HT1080 (cell line): ENCODE data around the gene AMPD3. TPM values are rescaled to one million over a fixed set of nuclear protein-coding genes. Genes with fewer than 3 reads are reported as not detected.

Source experiments
- DNase-seq: peaks from one replicate; pipeline ENCODE4 v3.0.0-alpha.2; 2015; ENCODE audit warnings: low read depth
- polyA plus RNA-seq, 2 experiments: library from polyadenylated mRNA; depleted of rRNA; stranded (reverse); fragments of >200 nt; gene quantifications; 2 replicates each; pipeline ENCODE4 v1.2.3, GENCODE V29; 2015
- total RNA-seq: library from RNA; depleted of rRNA; stranded (reverse); fragments of >200 nt; shearing (Covaris generic); gene quantifications from 2 replicates; pipeline ENCODE4 v1.2.3, GENCODE V29; 2014; rRNA removed

The AMPD3 gene
- 4.5 and 6.8 TPM in 2 replicates for total RNA-seq
- 8.6 and 9.7 TPM in 2 replicates for polyA plus RNA-seq (2015; cell fraction: cytosol; rRNA removed)
- polyA plus RNA-seq (2015; cell fraction: nucleus; rRNA removed) = 24.8 and 26.1 TPM in 2 replicates

DNA sequence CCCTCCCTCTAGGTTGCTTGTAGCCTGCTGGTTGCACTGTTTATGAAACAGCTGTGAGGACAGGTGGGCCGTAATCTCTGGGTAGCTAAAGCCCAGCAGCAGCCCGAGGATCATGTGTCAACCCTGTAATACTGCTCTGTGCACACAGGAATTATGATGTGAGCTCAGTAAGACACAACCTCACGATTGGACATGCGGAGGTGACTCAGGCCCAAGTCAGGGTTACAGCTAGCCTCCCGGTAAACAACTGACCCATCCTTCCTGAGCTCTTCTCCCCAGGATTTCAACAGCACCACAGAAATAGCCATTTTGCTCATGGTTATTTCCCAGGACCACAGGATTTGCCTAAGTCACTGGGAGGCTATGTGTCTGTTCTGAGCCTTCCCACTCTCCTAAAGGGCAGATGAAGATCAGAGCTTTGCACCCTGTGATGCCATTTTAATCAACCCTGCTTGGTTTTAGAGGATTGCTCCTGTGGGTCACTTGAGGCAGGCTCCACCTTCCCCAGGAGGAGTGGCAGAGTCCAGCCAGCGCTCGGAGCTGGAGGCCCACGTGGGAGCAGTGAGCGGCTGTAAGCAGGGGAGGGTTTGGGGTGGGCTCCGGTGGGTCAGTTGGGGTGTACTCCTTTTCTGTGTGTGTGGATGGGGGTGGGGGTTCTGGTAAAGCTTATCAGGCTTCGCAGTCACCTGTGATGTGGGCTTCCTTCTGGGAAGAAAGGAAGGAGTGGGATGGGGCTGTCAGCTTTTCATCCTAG, at the start of gene AMPD3:
Gene AMPD3 (plus strand): TSS at position 387 of the 754 bp plus-strand sequence. CDS start 6,256 bp downstream, outside the sequence.
- peak; percentile 95 for DNase-seq

GRCh38 chr11:10405865-10406592, 49.0 kb upstream of the AMPD3 start:
- DNase-seq = peak; percentile 78

- DNase-seq = peak; percentile 83
These were observed 48.0 kb upstream of the AMPD3 start for GRCh38 chr11:10407055-10407454.

DNA sequence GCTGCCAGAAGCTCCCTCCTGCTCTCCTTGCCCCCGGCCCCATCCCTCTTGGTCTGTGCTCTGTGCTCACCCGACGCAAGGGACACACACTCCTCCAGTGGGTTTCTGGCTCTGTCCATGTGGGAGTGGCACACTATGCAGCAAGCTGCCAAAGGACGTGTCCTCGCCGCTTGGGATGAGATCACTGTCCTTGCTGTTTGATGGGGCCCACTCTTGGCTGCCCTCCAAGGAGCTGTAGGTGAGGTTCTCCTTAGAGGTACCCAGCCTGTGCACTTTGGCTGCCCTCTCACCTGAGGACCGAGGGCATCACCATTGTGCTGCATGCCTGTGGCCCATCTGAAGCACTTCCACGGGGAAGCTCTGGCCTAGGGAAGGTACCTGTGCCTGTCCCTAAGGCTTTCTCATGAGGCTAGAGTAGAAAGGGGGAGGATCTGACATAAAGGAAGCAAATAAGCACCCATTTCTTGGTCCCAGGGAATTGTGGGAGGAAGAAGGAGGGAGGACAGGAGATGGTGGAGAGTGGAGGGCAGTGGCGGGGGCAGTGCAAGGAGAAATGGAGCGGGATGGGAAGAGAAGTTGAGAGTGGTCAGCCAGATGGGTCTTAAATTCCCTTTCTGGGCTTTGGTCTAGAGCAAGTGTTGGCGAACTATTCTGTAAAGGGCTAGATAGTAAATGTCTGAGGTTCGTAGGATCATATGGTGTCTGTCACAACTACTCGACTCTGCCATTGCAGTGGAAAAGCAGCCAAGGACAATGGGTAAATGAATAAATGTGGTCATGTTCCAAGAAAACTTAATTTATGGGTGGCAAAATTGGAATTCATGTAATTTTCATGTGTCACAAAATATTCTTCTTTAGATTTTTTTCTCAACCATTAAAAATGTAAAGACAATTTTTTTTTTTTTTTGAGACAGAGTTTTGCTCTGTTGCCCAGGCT, 47.0 kb upstream of the AMPD3 start:
- DNase-seq = no peak

GRCh38 chr11:10409207-10409661, 45.8 kb upstream of the AMPD3 start:
- peak; percentile 43 for DNase-seq

DNA sequence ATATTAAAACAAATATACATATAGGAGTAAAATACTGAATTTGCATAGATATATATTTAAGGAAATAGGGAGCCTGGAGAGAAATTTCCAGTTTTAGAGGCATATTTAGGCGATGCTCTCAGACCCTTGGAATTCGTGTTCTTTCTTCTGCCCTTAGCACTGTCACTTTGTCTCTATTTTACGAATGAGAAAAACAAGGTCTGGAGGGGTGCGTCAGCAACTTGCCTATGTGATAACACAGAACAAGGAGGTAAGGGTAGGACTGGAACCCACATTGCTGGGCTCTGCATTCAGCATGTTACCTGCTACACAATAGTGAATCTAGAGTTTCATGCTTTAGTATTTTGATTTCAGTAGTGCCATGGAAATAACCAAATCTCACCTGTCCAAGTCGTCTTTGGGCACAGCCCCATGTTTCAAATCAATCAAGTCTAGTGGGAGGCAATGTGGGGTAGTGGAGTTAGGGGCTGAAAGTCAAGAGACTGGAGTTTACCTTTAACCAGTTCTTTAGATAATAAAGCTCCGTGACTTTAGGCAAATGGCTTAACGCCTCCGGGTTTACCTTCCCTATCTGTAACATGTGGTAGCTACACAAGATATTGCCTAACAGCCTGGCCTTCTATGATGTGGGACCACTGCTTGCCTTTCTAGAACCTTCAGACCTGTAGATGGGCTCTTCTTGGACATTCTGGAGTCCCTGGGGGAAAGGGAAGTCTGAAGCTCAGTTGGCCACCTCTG, 44.8 kb upstream of the AMPD3 start:
- no peak for DNase-seq

GRCh38 chr11:10410844-10411200, 44.2 kb upstream of the AMPD3 start:
- no peak for DNase-seq

DNA sequence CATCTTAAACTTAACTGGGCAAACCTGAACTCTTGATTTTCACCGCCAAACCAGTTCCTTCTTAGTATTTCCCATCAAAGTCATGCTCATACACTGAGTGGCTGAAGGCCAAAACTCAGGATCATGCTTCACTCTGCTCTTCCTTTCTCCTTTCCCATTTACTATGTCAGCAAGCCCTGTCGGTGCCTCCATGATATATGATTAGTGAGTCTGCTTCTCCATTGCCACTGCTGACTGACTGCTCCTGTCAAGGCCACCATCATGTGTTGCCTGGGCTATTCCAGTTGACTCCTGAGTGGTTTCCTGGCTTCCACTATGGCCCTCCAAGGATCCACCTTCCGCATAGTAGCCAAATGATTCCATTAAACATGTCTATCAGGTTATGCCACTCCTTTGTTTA, 42.8 kb upstream of the AMPD3 start:
- no peak for DNase-seq

GRCh38 chr11:10413268-10413667, 41.8 kb upstream of the AMPD3 start:
- DNase-seq = peak; percentile 26

DNA sequence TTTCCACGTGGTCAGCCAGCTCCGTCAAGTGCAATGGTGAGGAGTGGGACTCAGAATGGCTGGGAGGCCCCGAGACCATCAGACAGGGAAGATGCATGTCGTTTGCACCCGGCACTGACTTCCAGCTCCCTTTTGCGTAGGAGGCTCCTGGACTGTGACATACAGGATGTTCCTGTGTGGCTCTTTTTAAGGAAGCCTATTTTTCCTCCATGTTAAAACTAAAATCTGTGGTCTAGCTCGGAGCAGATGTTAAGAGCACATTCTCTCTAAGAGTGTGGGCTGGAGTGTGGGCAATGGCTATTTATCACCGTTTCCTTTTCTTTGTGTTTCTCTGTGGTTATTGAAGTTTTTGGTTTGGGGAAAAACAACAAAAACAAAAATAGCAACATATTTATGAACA, 40.9 kb upstream of the AMPD3 start:
- no peak for DNase-seq

- peak; percentile 47 for DNase-seq
These were observed 40.4 kb upstream of the AMPD3 start for GRCh38 chr11:10414659-10415058.

- no peak for DNase-seq
These were observed 39.2 kb upstream of the AMPD3 start for GRCh38 chr11:10415817-10416392.

- DNase-seq = no peak
These were observed 36.7 kb upstream of the AMPD3 start for GRCh38 chr11:10418259-10418949.

DNA sequence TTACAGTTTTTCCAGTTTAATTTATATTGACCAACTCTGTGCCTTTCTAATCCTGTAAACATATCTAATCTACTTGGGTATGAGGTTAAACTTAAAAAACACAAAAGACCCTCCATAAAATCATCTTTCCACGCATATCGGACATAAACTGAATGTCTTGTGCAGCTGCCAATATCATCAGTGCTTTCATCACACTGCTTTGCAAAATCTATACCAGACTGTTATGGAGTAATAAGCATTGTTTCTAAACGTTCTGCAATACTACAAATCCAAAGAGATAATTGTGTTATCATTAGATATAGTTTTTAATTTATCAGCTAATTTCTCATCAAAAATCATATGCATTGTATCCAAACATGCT, 36.1 kb upstream of the AMPD3 start:
- no peak for DNase-seq

GRCh38 chr11:10426475-10426874, 28.6 kb upstream of the AMPD3 start:
- no peak for DNase-seq

- no peak for DNase-seq
These were observed 26.6 kb upstream of the AMPD3 start for GRCh38 chr11:10428453-10428852.

DNA sequence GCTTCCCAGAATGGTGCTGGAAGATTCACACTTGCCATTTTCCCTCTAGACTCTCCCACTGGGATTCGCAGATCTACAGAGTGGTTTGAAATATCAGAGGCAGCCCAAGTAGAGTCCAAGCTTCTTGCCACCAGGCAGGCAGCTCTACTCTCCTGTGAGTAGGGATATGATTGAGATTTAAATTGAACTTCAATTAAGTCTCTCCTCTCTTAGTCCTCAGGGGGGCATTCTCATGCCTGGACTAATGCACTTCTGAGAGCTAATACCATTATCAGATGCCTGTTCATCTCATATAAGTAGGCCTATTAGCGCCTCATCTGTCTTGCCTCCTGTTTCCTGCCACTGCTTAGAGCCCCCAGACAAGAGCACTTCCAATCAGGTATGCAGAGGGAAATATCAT, 25.5 kb upstream of the AMPD3 start:
- no peak for DNase-seq

- no peak for DNase-seq
These were observed 22.6 kb upstream of the AMPD3 start for GRCh38 chr11:10432493-10432892.

GRCh38 chr11:10432971-10433370, 22.1 kb upstream of the AMPD3 start:
- no peak for DNase-seq

GRCh38 chr11:10436224-10436623, 18.8 kb upstream of the AMPD3 start:
- no peak for DNase-seq
